ENCODE results near the gene PLEKHA6. TPM values are rescaled to one million over a fixed set of nuclear protein-coding genes. Genes with fewer than 3 reads are reported as not detected.

PLEKHA6 gene
- total and polyA plus RNA-seq, 2 of the 4 experiments (the other 2 are of a cell fraction) = 8.2 to 19.9 TPM

GRCh38 chr1:204307334-204307883, 52.3 kb downstream of the PLEKHA6 start:
- dilution Hi-C loops (cut with HindIII; ENCODE audit: low sequenced_read_pairs, unreplicated experiment) = no loop called here
- peaks cover 11% of the 10 kb centered on the region for H3K4me1 ChIP-seq (ENCODE audit: control insufficient read depth, insufficient read depth, low read length)

More at GRCh38 chr1:204307334-204307883, 52.3 kb downstream of the PLEKHA6 start:
- intact Hi-C loops (cut with micrococcal nuclease) (no loop called here), in situ Hi-C loops (cut with MboI; ENCODE audit: low sequenced_read_pairs) (no loop called here)
- Histone ChIP-seq H2AFZ (replicated peaks; ENCODE audit: low read length, poor library complexity) (peak overlapping the region; percentile 91), H4K20me1 (ENCODE audit: insufficient read depth, low read length) (no peaks in the 10 kb centered on the region), H2BK5ac (ENCODE audit: low read depth, low read length, poor library complexity, severe bottlenecking) (peak overlapping the region; percentile 47), H3K36me3 (ENCODE audit: control insufficient read depth, insufficient read depth, low read length) (no peaks in the 10 kb centered on the region), H2BK120ac (ENCODE audit: low read depth, low read length) (peak overlapping the region; percentile 96), H4K91ac (ENCODE audit: insufficient read depth, low read depth, low read length) (peak overlapping the region; percentile 65), H4K5ac (ENCODE audit: low read depth, low read length) (no peak overlapping the region), H3K9me3 (ENCODE audit: control insufficient read depth, insufficient read depth, low read length) (no peaks in the 10 kb centered on the region), H2BK15ac (ENCODE audit: low read depth, low read length) (peak overlapping the region; percentile 48; the same call in 2 of the 3 replicates), H4K8ac (ENCODE audit: low read depth in 2 of 2, low read length in 2 of 2) (peak overlapping the region in 1 of 2 experiments; percentile 78; a peak in 1 of 4 replicates), H3K4me2 (ENCODE audit: low read depth, low read length) (peak overlapping the region; percentile 43), H3K14ac (replicated peaks; ENCODE audit: low read depth, low read length) (peak overlapping the region; percentile 73), H3K23ac (ENCODE audit: low read depth, low read length) (peak overlapping the region; percentile 92), H3K9me1 (ENCODE audit: insufficient read depth, low read length) (peaks cover 7% of the 10 kb centered on the region; the same call in 1 of the 2 replicates), H3K79me1 (ENCODE audit: low read depth in 1 of 2, low read length in 2 of 2) (peaks cover 0 to 27% of the 10 kb centered on the region in 2 experiments; a peak in 2 of 4 replicates), H2BK20ac (ENCODE audit: low read depth, low read length) (peak overlapping the region; percentile 85), H3K56ac (ENCODE audit: extremely low read depth, insufficient read depth, low read length) (peak overlapping the region; percentile 41; the same call in 1 of the 2 replicates), H3K27me3 (ENCODE audit: control insufficient read depth, insufficient read depth, low read length) (no peaks in the 10 kb centered on the region), H2AK5ac (ENCODE audit: low read depth, low read length) (peak overlapping the region; percentile 59), H2AK9ac (replicated peaks; ENCODE audit: low read depth, low read length, poor library complexity) (peak overlapping the region; percentile 76), H3K27ac (ENCODE audit: insufficient read depth, low read length) (peak overlapping the region; percentile 38), H3K18ac (ENCODE audit: low read depth, low read length) (peak overlapping the region; percentile 39), H3K4me3 (ENCODE audit: insufficient read depth, low read depth, low read length) (peak overlapping the region; percentile 39), H3K9ac (ENCODE audit: low read depth, low read length) (peak overlapping the region; percentile 35), H3K4ac (ENCODE audit: low read depth, low read length) (peak overlapping the region; percentile 84)
- ChIA-PET POLR2A (ENCODE audit: unreplicated experiment) (interaction anchor here (1.0 kb wide), 1 partner anchor 16 kb away, joined by 3 read pairs; no protein-coding TSS in a partner anchor), CTCF (interaction anchor here (0.8 to 1.1 kb wide), 3 partner anchors 49 to 94 kb away, joined by 3 to 4 read pairs (median 4); partner anchors contain the start of genes GOLT1A and PLEKHA6)
- ATAC-seq (ENCODE audit: low read depth) (peak; percentile 94), DNase-seq (peak; percentile 76)
- TF ChIP-seq MAFK (IDR thresholded peaks at IDR 0.05; ENCODE audit: low read depth, low read length) = no peak
- peak; percentile 23 for TF ChIP-seq RAD21 (IDR thresholded peaks at IDR 0.05; ENCODE audit: low read length)
- TF ChIP-seq CEBPB (IDR thresholded peaks at IDR 0.05; ENCODE audit: low read depth, low read length) = peak; percentile 92
- peak; percentile 58; the same call in 1 of the 2 replicates for TF ChIP-seq MAZ (IDR thresholded peaks at IDR 0.05; ENCODE audit: borderline replicate concordance, low read depth, low read length)
- WGBS, 2 experiments (ENCODE audit: extremely low coverage in 2 of 2, insufficient read length in 1 of 2) = 3% methylated on average over 5 of the region's 12 CpGs; no CpG with 5 or more reads in 1 of the 2 experiments
- no TSS peak for BruUV-seq (replicated peaks)

All from IMR-90 (cell line).